ENCODE data around the gene TM4SF18. TPM values are rescaled to one million over a fixed set of nuclear protein-coding genes. Genes with fewer than 3 reads are reported as not detected.

Gene TM4SF18
- 27.2 to 41.6 TPM (median 29.5 TPM) in 5 replicates for total RNA-seq (2022; extraction: Qiagen RNA extraction)

GRCh38 chr3:149333176-149333859, at the start of gene TM4SF18:
TM4SF18 (minus strand) TSS chr3:149333636; CDS start chr3:149333382, 254 bp downstream.

GRCh38 chr3:149377408-149378364, 44.2 kb upstream of the TM4SF18 start, which contains the start of gene TM4SF1:
TM4SF1 (minus strand) TSS chr3:149377649; CDS start chr3:149377547, 102 bp downstream.

Other genes starting within 250 kb of the TM4SF18 start
- 11.4 to 19.3 TPM (median 14.2 TPM) in 5 replicates for gene HLTF, start 247.1 kb downstream of the TM4SF18 start, total RNA-seq (2022; extraction: Qiagen RNA extraction)
- 30.8 to 33.9 TPM (median 33.0 TPM) in 5 replicates for gene HPS3, start 204.0 kb downstream of the TM4SF18 start, total RNA-seq (2022; extraction: Qiagen RNA extraction)
- 3.4 to 7.4 TPM (median 6.1 TPM) in 5 replicates for gene CP, start 111.8 kb downstream of the TM4SF18 start, total RNA-seq (2022; extraction: Qiagen RNA extraction)
- 926 to 1,718 TPM (median 1,133 TPM) in 5 replicates for gene TM4SF1, start 44.0 kb upstream of the TM4SF18 start, total RNA-seq (2022; extraction: Qiagen RNA extraction)
- gene TM4SF4, start 141.1 kb upstream of the TM4SF18 start, total RNA-seq (2022; extraction: Qiagen RNA extraction), result 26.2 to 36.4 TPM (median 30.7 TPM) in 5 replicates